Natural killer cell (primary cell): ENCODE data around the gene RBKS. TPM values are rescaled to one million over a fixed set of nuclear protein-coding genes. Genes with fewer than 3 reads are reported as not detected.

Source experiments
- ATAC-seq, 3 donors: fragments of 150-1000 bp in 2 of 3; fragments of 200-7000 bp in 1 of 3; cut with Tn5 transposase; 1 replicate in 1 of 3; 2 replicates in 2 of 3; pipeline ENCODE4 v1.10.0; 2021; ENCODE audit warnings: mild to moderate bottlenecking in 2 of 3, moderate library complexity in 2 of 3
- DNase-seq, 2 donors: peaks; one replicate each; pipeline versions ENCODE4 v3.0.0 to v3.0.0-alpha.2; 2013 to 2021; ENCODE audit warnings: mixed read lengths in 1 of 2
- H3K27ac ChIP-seq: one replicate; pipeline ENCODE4 v1.5.1; 2013; ENCODE audit warnings: mild to moderate bottlenecking, low read length
- H3K27me3 ChIP-seq: one replicate; pipeline ENCODE4 v1.6.1; 2013; ENCODE audit warnings: low read length; ENCODE audit not compliant: control insufficient read depth, insufficient read depth
- H3K36me3 ChIP-seq: one replicate; pipeline ENCODE4 v1.6.1; 2013; ENCODE audit warnings: low read length; ENCODE audit not compliant: control insufficient read depth, insufficient read depth
- H3K4me1 ChIP-seq: one replicate; pipeline ENCODE4 v1.6.1; 2013; ENCODE audit warnings: low read length; ENCODE audit not compliant: control insufficient read depth, insufficient read depth
- H3K4me3 ChIP-seq: one replicate; pipeline ENCODE4 v1.5.1; 2013; ENCODE audit warnings: low read length
- H3K9me3 ChIP-seq: one replicate; pipeline ENCODE4 v1.6.1; 2013; ENCODE audit warnings: low read length; ENCODE audit not compliant: control insufficient read depth, insufficient read depth
- H3K27ac Mint-ChIP-seq, 2 donors: one replicate each; pipeline ENCODE4 v1.8.0; 2022; ENCODE audit warnings: mild to moderate bottlenecking in 2 of 2, mixed read lengths in 2 of 2, moderate library complexity in 1 of 2
- H3K27me3 Mint-ChIP-seq, 2 donors: one replicate each; pipeline ENCODE4 v1.8.0; 2022; ENCODE audit warnings: low read depth in 2 of 2, mixed read lengths in 2 of 2
- H3K36me3 Mint-ChIP-seq: one replicate; pipeline ENCODE4 v1.8.0; 2022; ENCODE audit warnings: mixed read lengths
- H3K4me1 Mint-ChIP-seq, 2 donors: one replicate each; pipeline ENCODE4 v1.8.0; 2022; ENCODE audit warnings: mixed read lengths in 2 of 2
- H3K4me3 Mint-ChIP-seq: one replicate; pipeline ENCODE4 v1.8.0; 2022; ENCODE audit warnings: mild to moderate bottlenecking, moderate library complexity, mixed read lengths
- H3K9me3 Mint-ChIP-seq, 2 donors: one replicate each; pipeline ENCODE4 v1.8.0; 2022; ENCODE audit warnings: mixed read lengths in 2 of 2
- WGBS: methylation state at CpG from one replicate; pipeline ENCODE4 v1.1.7; 2013; ENCODE audit warnings: missing lambda C conversion rate; ENCODE audit not compliant: insufficient coverage; 5-methylcytosine and 5-hydroxymethylcytosine counted together
- intact Hi-C: fragments of 100-400 bp; cut with micrococcal nuclease; formaldehyde crosslinking; loops from one replicate; pipeline ENCODE4 v1.14.2; 2022
- total RNA-seq, 4 donors: library from RNA; stranded (reverse); fragments of 120-200 nt in 1 of 4; gene quantifications; one replicate each; pipeline versions ENCODE4 v1.2.3 to v1.2.4, GENCODE V29; 2013 to 2022
- TF ChIP-seq, protein P1 (sequence below): fragments of 200-600 bp; IDR thresholded peaks from one replicate; pipeline ENCODE4 v1.8.0; 2022; ENCODE audit warnings: antibody characterized with exemption

The RBKS gene
- total RNA-seq, 3 donors from 2014 or later (not counting 1 experiment from before 2014, with no cell fraction given) = 11.5 to 20.9 (median 12.8) TPM

DNA sequence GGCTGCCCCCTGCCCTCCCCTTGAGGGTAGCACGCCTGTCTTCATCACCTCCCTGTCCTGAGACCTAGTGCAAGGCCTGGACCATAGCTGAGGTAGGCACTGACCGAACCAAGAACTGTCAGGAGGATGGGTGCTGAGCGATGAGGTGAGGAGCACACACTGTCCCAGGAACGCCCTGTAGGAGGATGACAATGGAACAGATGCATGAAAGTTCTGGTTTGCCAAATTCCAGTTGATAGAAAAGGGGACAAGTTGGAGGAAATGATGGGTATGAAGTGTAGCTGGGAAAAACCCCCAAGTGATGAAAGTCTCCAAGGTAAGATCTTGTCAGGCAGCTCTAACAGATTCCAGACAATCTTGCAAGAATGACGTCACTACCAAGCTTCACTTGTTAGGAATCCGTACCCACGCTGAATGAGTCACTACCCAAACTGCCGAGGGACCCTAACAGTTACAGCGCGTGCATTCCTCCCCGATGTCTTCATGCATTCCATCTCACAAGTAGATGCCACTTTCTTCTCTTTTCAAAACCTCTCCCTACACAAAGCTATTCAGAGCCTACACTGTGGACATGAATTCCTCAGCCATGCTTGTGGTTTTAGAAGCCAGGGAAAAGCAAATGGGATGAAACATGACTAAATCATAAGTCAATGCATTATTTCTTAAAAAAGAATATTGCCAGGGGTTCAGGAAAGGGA lies 91.1 kb downstream of the RBKS start:
- 91% methylated on average over 11 of the region's 11 CpGs for WGBS
- H3K27me3 ChIP-seq = no peaks in the 10 kb centered on the region
- H3K9me3 Mint-ChIP-seq = no peaks in the 10 kb centered on the region
- H3K4me3 Mint-ChIP-seq = no peak overlapping the region
- no peaks in the 10 kb centered on the region for H3K9me3 ChIP-seq
- intact Hi-C loops = no loop called here
- no peak for DNase-seq
- H3K4me3 ChIP-seq = no peak overlapping the region
- H3K27me3 Mint-ChIP-seq = no peaks in the 10 kb centered on the region
- H3K4me1 ChIP-seq = no peaks in the 10 kb centered on the region
- H3K4me1 Mint-ChIP-seq = peaks cover 0 to 12% of the 10 kb centered on the region in 2 donors
- TF ChIP-seq, protein P1, sequence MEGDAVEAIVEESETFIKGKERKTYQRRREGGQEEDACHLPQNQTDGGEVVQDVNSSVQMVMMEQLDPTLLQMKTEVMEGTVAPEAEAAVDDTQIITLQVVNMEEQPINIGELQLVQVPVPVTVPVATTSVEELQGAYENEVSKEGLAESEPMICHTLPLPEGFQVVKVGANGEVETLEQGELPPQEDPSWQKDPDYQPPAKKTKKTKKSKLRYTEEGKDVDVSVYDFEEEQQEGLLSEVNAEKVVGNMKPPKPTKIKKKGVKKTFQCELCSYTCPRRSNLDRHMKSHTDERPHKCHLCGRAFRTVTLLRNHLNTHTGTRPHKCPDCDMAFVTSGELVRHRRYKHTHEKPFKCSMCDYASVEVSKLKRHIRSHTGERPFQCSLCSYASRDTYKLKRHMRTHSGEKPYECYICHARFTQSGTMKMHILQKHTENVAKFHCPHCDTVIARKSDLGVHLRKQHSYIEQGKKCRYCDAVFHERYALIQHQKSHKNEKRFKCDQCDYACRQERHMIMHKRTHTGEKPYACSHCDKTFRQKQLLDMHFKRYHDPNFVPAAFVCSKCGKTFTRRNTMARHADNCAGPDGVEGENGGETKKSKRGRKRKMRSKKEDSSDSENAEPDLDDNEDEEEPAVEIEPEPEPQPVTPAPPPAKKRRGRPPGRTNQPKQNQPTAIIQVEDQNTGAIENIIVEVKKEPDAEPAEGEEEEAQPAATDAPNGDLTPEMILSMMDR = no peak
- no peak for ATAC-seq
- H3K27ac ChIP-seq = no peak overlapping the region
- H3K27ac Mint-ChIP-seq = no peak overlapping the region
- H3K36me3 Mint-ChIP-seq = no peaks in the 10 kb centered on the region
- H3K36me3 ChIP-seq = no peaks in the 10 kb centered on the region

DNA sequence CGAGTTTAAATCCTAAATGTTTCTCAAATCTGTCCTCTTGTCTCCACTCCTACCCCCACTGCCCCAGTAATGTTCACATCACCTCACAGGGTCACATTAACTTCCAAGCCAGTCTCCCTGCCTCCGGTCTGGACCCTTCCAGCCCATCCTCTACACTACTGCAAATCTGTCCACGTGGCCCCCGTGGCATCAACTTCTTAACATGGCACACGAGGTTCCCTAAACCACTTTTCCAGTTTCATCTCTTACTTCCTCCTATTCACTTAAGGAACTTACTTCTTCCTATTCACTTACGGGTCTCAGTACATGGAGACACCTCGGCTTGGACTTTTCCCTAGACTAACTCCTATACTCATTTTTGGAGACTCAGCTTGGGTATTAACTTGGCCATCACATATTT lies 91.7 kb downstream of the RBKS start:
- H3K36me3 ChIP-seq = no peaks in the 10 kb centered on the region
- no peaks in the 10 kb centered on the region for H3K36me3 Mint-ChIP-seq
- intact Hi-C loops = no loop called here
- no peaks in the 10 kb centered on the region for H3K27me3 Mint-ChIP-seq
- H3K4me1 ChIP-seq = no peaks in the 10 kb centered on the region
- TF ChIP-seq, protein P1 = no peak
- no peaks in the 10 kb centered on the region for H3K27me3 ChIP-seq
- H3K27ac Mint-ChIP-seq = no peak overlapping the region
- no peaks in the 10 kb centered on the region for H3K9me3 Mint-ChIP-seq
- no peak for DNase-seq
- H3K9me3 ChIP-seq = no peaks in the 10 kb centered on the region
- no peak overlapping the region for H3K27ac ChIP-seq
- WGBS = 78% methylated on average over 7 of the region's 7 CpGs
- ATAC-seq = no peak
- no peak overlapping the region for H3K4me3 ChIP-seq
- peaks cover 0 to 12% of the 10 kb centered on the region in 2 donors for H3K4me1 Mint-ChIP-seq
- H3K4me3 Mint-ChIP-seq = no peak overlapping the region

DNA sequence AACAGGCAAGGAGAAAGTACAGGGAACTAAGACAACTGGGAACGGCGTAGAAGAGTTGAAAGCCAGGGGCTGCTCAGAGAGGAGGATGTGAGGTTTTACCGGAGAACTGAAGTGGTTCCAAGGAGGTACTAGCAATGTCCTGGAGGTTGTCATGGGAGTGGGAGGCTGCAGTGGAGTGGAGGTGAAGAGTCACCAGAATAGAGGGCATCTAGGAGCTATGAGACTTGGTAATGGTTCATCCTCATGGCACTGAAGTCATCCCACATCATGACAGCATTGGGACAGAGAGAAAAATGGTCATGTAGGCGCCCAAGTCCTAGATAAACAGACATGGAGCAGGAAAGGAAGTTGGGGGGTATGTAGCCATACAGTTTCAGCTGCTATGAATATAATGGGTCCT lies 92.3 kb downstream of the RBKS start:
- H3K9me3 Mint-ChIP-seq = no peaks in the 10 kb centered on the region
- peaks cover 0 to 12% of the 10 kb centered on the region in 2 donors for H3K4me1 Mint-ChIP-seq
- H3K36me3 Mint-ChIP-seq = no peaks in the 10 kb centered on the region
- no peaks in the 10 kb centered on the region for H3K27me3 Mint-ChIP-seq
- no peak overlapping the region for H3K27ac Mint-ChIP-seq
- intact Hi-C loops = no loop called here
- H3K27me3 ChIP-seq = no peaks in the 10 kb centered on the region
- no peak overlapping the region for H3K27ac ChIP-seq
- H3K4me1 ChIP-seq = no peaks in the 10 kb centered on the region
- H3K4me3 ChIP-seq = no peak overlapping the region
- WGBS = 92% methylated on average over 4 of the region's 4 CpGs
- no peaks in the 10 kb centered on the region for H3K9me3 ChIP-seq
- no peak for DNase-seq
- H3K36me3 ChIP-seq = no peaks in the 10 kb centered on the region
- TF ChIP-seq, protein P1 = no peak
- H3K4me3 Mint-ChIP-seq = no peak overlapping the region
- ATAC-seq = no peak
